H9 (cell line): ENCODE results near the gene YAF2. TPM values are rescaled to one million over a fixed set of nuclear protein-coding genes. Genes with fewer than 3 reads are reported as not detected.

Experiments
- DNase-seq: peaks from one replicate; pipeline ENCODE4 v3.0.0-alpha.2; 2017
- H2AFZ ChIP-seq: one replicate; pipeline ENCODE4 v1.6.1; 2013; ENCODE audit warnings: mild to moderate bottlenecking, low read length, control low read depth, moderate library complexity
- H2AK5ac ChIP-seq: 2 replicates; pipeline ENCODE4 v1.6.1; 2013; ENCODE audit warnings: low read length, control low read depth, mixed read lengths; ENCODE audit not compliant: insufficient read length
- H2BK120ac ChIP-seq: one replicate; pipeline ENCODE4 v1.6.1; 2013; ENCODE audit warnings: low read depth, mild to moderate bottlenecking, low read length, control low read depth, inconsistent platforms; ENCODE audit not compliant: poor library complexity, severe bottlenecking
- H2BK12ac ChIP-seq: 2 replicates; pipeline ENCODE4 v1.6.1; 2013; ENCODE audit warnings: low read length, control low read depth, mixed read lengths, low read depth; ENCODE audit not compliant: insufficient read length
- H2BK15ac ChIP-seq: 2 replicates; pipeline ENCODE4 v1.6.1; 2013; ENCODE audit warnings: low read depth, low read length, control low read depth
- H2BK20ac ChIP-seq: one replicate; pipeline ENCODE4 v1.6.1; 2013; ENCODE audit warnings: low read depth, mild to moderate bottlenecking, low read length, control low read depth, inconsistent platforms; ENCODE audit not compliant: poor library complexity, severe bottlenecking
- H2BK5ac ChIP-seq: 2 replicates; pipeline ENCODE4 v1.6.1; 2013; ENCODE audit warnings: low read length, control low read depth, mixed read lengths; ENCODE audit not compliant: insufficient read length
- H3K14ac ChIP-seq: 2 replicates; pipeline ENCODE4 v1.6.1; 2013; ENCODE audit warnings: low read length, control low read depth; ENCODE audit not compliant: insufficient read depth
- H3K18ac ChIP-seq: 2 replicates; pipeline ENCODE4 v1.6.1; 2013; ENCODE audit warnings: low read depth, mild to moderate bottlenecking, mixed read lengths, low read length, control low read depth; ENCODE audit not compliant: insufficient read length
- H3K23ac ChIP-seq: 2 replicates; pipeline ENCODE4 v1.6.1; 2013; ENCODE audit warnings: low read length, control low read depth, mixed read lengths, low read depth; ENCODE audit not compliant: insufficient read length
- H3K23me2 ChIP-seq: 2 replicates; pipeline ENCODE4 v1.6.1; 2013; ENCODE audit warnings: low read depth, mild to moderate bottlenecking, mixed read lengths, low read length, control low read depth; ENCODE audit not compliant: insufficient read length, poor library complexity, severe bottlenecking
- H3K27ac ChIP-seq: 2 replicates; pipeline ENCODE4 v1.5.1; 2013; ENCODE audit warnings: low read length, control low read depth, mixed read lengths, low read depth; ENCODE audit not compliant: insufficient read length
- H3K27me3 ChIP-seq: 2 replicates; pipeline ENCODE4 v1.6.1; 2013; ENCODE audit warnings: low read length, control low read depth, inconsistent platforms; ENCODE audit not compliant: insufficient read depth
- H3K4ac ChIP-seq: 2 replicates; pipeline ENCODE4 v1.6.1; 2013; ENCODE audit warnings: low read depth, mild to moderate bottlenecking, control low read depth, inconsistent platforms, low read length, moderate library complexity
- H3K4me1 ChIP-seq: 2 replicates; pipeline ENCODE4 v1.6.1; 2013; ENCODE audit warnings: low read length, control low read depth, inconsistent platforms; ENCODE audit not compliant: insufficient read depth
- H3K4me2 ChIP-seq: 2 replicates; pipeline ENCODE4 v1.6.1; 2013; ENCODE audit warnings: low read length, control low read depth, mixed read lengths; ENCODE audit not compliant: insufficient read length, insufficient read depth
- H3K56ac ChIP-seq: 2 replicates; pipeline ENCODE4 v1.6.1; 2013; ENCODE audit warnings: low read depth, mild to moderate bottlenecking, mixed read lengths, low read length, control low read depth; ENCODE audit not compliant: insufficient read length
- H3K79me1 ChIP-seq: 2 replicates; pipeline ENCODE4 v1.6.1; 2013; ENCODE audit warnings: low read depth, mild to moderate bottlenecking, moderate library complexity, low read length, control low read depth, inconsistent platforms; ENCODE audit not compliant: insufficient read depth, poor library complexity, severe bottlenecking
- H3K79me2 ChIP-seq: 2 replicates; pipeline ENCODE4 v1.6.1; 2013; ENCODE audit warnings: low read length, control low read depth, inconsistent platforms; ENCODE audit not compliant: insufficient read depth
- H3K9ac ChIP-seq: 2 replicates; pipeline ENCODE4 v1.6.1; 2013; ENCODE audit warnings: low read length, control low read depth, mixed read lengths; ENCODE audit not compliant: insufficient read length; ENCODE audit errors: extremely low read depth
- H3K9me3 ChIP-seq: one replicate; pipeline ENCODE4 v1.6.1; 2013; ENCODE audit warnings: low read depth, low read length, inconsistent platforms; ENCODE audit not compliant: control insufficient read depth
- H3T11ph ChIP-seq: one replicate; pipeline ENCODE4 v1.6.1; 2013; ENCODE audit warnings: mild to moderate bottlenecking, low read length, control low read depth, inconsistent platforms
- H4K20me1 ChIP-seq: one replicate; pipeline ENCODE4 v1.6.1; 2013; ENCODE audit not compliant: control insufficient read depth, insufficient read length, insufficient read depth
- H4K5ac ChIP-seq: 2 replicates; pipeline ENCODE4 v1.6.1; 2013; ENCODE audit warnings: low read depth, mild to moderate bottlenecking, mixed read lengths, low read length, control low read depth; ENCODE audit not compliant: insufficient read length
- H4K8ac ChIP-seq: replicated peaks from 2 replicates; pipeline ENCODE4 v1.6.1; 2013; ENCODE audit warnings: low read length, control low read depth, mixed read lengths, low read depth; ENCODE audit not compliant: insufficient read length
- H4K91ac ChIP-seq: 2 replicates; pipeline ENCODE4 v1.6.1; 2013; ENCODE audit warnings: low read depth, mild to moderate bottlenecking, moderate library complexity, mixed read lengths, low read length, control low read depth; ENCODE audit not compliant: insufficient read length
- H3K27ac Mint-ChIP-seq, 3 experiments: 2 replicates in 2 of 3; 3 replicates in 1 of 3; pipeline ENCODE4 v1.8.0; 2020 to 2021; ENCODE audit warnings: mixed read lengths in 3 of 3, mild to moderate bottlenecking in 1 of 3, moderate library complexity in 1 of 3
- H3K27me3 Mint-ChIP-seq: 2 replicates; pipeline ENCODE4 v1.8.0; 2021; ENCODE audit warnings: low read depth, mild to moderate bottlenecking, moderate library complexity, mixed read lengths
- H3K36me3 Mint-ChIP-seq, 3 experiments: 2 replicates in 2 of 3; 3 replicates in 1 of 3; pipeline ENCODE4 v1.8.0; 2020 to 2021; ENCODE audit warnings: low read depth in 3 of 3, mixed read lengths in 3 of 3; ENCODE audit not compliant: insufficient read depth in 1 of 3
- H3K4me1 Mint-ChIP-seq, 2 experiments: 2 replicates each; pipeline ENCODE4 v1.8.0; 2020; ENCODE audit warnings: mixed read lengths in 2 of 2
- H3K4me3 Mint-ChIP-seq, 2 experiments: 2 replicates in 1 of 2; 3 replicates in 1 of 2; pipeline ENCODE4 v1.8.0; 2020 to 2021; ENCODE audit warnings: mild to moderate bottlenecking in 2 of 2, mixed read lengths in 2 of 2, moderate library complexity in 1 of 2
- H3K9me3 Mint-ChIP-seq, 2 experiments: 2 replicates in 1 of 2; 3 replicates in 1 of 2; pipeline ENCODE4 v1.8.0; 2020; ENCODE audit warnings: mild to moderate bottlenecking in 2 of 2, mixed read lengths in 2 of 2, moderate library complexity in 1 of 2
- WGBS: extraction: QIAGEN DNeasy Blood & Tissue Kit; methylation state at CpG from one replicate; pipeline ENCODE4 v1.1.7; 2013; ENCODE audit warnings: missing lambda C conversion rate, low lambda C conversion rate, mixed read lengths; ENCODE audit not compliant: insufficient read length; ENCODE audit errors: extremely low coverage; 5-methylcytosine and 5-hydroxymethylcytosine counted together
- total RNA-seq: library from RNA; stranded (reverse); gene quantifications from 2 replicates; pipeline ENCODE4 v1.2.1, GENCODE V29; 2021
- TF ChIP-seq, protein P1 (sequence below): fragments of 200-600 bp; sonication (generic); conservative IDR thresholded peaks from 3 replicates; pipeline ENCODE4 v1.8.0; 2021; ENCODE audit warnings: antibody characterized with exemption, mild to moderate bottlenecking

The YAF2 gene
- total RNA-seq, 1 experiment from 2014 or later: 1.9 TPM

DNA sequence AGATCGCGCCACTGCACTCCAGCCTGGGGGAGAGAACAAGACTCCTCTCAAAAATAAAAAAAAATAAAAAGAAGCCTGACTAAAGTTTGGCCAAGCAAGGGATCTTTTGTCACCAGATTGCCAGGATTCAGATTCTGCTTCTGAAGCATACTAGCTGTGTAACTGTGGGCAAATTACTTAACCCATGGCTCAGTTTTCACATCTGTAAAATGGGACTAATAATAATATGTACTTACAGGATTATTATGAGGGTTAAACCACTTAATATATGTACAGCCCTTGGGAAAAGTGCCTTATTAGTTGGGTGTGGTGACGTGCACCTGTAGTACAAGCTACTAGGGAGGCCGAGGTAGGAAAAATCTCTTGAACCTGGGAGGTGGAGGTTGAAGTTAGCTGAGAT, 21.7 kb upstream of the YAF2 start:
- H3K36me3 Mint-ChIP-seq: no peaks in the 10 kb centered on the region
- Histone ChIP-seq H3K27ac (no peak overlapping the region), H3K4me1 (no peaks in the 10 kb centered on the region), H3K18ac (no peak overlapping the region), H2AFZ (no peak overlapping the region), H3K4me2 (no peak overlapping the region), H2BK5ac (no peak overlapping the region), H4K8ac (no peak overlapping the region), H4K20me1 (no peaks in the 10 kb centered on the region), H3K9me3 (no peaks in the 10 kb centered on the region), H4K91ac (no peak overlapping the region), H3K4ac (no peak overlapping the region), H4K5ac (no peak overlapping the region), H2BK12ac (no peak overlapping the region), H2BK15ac (no peak overlapping the region), H2BK120ac (no peak overlapping the region), H2AK5ac (no peak overlapping the region), H3K56ac (no peak overlapping the region), H3K14ac (no peak overlapping the region), H3K79me1 (no peaks in the 10 kb centered on the region), H3T11ph (no peak overlapping the region), H3K23ac (no peak overlapping the region), H2BK20ac (no peak overlapping the region), H3K27me3 (no peaks in the 10 kb centered on the region), H3K79me2 (no peaks in the 10 kb centered on the region), H3K9ac (no peak overlapping the region), H3K23me2 (no peaks in the 10 kb centered on the region)
- no peaks in the 10 kb centered on the region for H3K4me1 Mint-ChIP-seq
- TF ChIP-seq, protein P1, sequence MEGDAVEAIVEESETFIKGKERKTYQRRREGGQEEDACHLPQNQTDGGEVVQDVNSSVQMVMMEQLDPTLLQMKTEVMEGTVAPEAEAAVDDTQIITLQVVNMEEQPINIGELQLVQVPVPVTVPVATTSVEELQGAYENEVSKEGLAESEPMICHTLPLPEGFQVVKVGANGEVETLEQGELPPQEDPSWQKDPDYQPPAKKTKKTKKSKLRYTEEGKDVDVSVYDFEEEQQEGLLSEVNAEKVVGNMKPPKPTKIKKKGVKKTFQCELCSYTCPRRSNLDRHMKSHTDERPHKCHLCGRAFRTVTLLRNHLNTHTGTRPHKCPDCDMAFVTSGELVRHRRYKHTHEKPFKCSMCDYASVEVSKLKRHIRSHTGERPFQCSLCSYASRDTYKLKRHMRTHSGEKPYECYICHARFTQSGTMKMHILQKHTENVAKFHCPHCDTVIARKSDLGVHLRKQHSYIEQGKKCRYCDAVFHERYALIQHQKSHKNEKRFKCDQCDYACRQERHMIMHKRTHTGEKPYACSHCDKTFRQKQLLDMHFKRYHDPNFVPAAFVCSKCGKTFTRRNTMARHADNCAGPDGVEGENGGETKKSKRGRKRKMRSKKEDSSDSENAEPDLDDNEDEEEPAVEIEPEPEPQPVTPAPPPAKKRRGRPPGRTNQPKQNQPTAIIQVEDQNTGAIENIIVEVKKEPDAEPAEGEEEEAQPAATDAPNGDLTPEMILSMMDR: no peak
- no peak for DNase-seq
- no peak overlapping the region for H3K4me3 Mint-ChIP-seq
- no peaks in the 10 kb centered on the region; a peak in 1 of 5 replicates for H3K9me3 Mint-ChIP-seq
- H3K27me3 Mint-ChIP-seq: peaks cover 32% of the 10 kb centered on the region
- no CpG with 5 or more reads among the region's 4 CpGs for WGBS
- no peak overlapping the region for H3K27ac Mint-ChIP-seq
